ENCODE measurements around the gene POLD4. TPM values are rescaled to one million over a fixed set of nuclear protein-coding genes. Genes with fewer than 3 reads are reported as not detected.

Gene POLD4
- total RNA-seq, 2 donors from 2014 or later, result 40.7 to 47.6 TPM

- Mint-ChIP-seq H3K36me3 (ENCODE audit: low read depth) (no peaks in the 10 kb centered on the region), H3K27ac (no peak overlapping the region)
- WGBS, 2 experiments (ENCODE audit: insufficient coverage in 1 of 2, insufficient read length in 1 of 2), result 93 to 95% methylated on average over 4 to 6 of the region's 6 CpGs
These were observed 21.2 kb downstream of the POLD4 start for GRCh38 chr11:67332081-67332691.

DNA sequence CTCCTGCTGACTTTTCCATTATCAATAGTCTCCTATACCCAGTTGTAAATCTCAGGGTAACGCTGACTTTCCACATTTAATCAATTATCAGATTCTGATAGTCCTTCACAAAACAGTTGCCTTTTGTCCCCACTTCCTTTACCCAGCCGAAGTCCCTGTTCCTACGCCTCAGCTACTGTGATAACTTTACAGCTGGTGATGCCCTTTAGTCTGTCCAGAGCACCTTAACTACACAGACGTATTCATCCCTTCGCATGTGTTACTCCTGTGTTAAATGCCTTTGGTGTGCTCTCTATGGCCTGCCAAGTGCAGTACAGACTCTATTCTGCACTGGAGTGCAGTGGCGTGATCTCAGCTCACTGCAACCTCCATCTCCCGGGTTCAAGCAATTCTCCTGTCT lies 29.8 kb downstream of the POLD4 start:
- H3K4me1 Mint-ChIP-seq, result peaks cover 3% of the 10 kb centered on the region
- H3K9me3 Mint-ChIP-seq, result no peaks in the 10 kb centered on the region
- Histone ChIP-seq H3K27me3 (ENCODE audit: control insufficient read depth, insufficient read depth, low read length, poor library complexity, severe bottlenecking) (peaks cover 22% of the 10 kb centered on the region), H3K27ac (ENCODE audit: low read depth, low read length) (no peak overlapping the region), H3K36me3 (ENCODE audit: control insufficient read depth, insufficient read depth, low read length) (no peaks in the 10 kb centered on the region), H3K9me3 (ENCODE audit: control insufficient read depth, low read length) (no peaks in the 10 kb centered on the region), H3K9ac (ENCODE audit: extremely low read depth, low read length, poor library complexity, severe bottlenecking) (no peak overlapping the region), H3K4me3 (ENCODE audit: low read length) (no peak overlapping the region), H3K4me1 (ENCODE audit: control insufficient read depth, insufficient read depth, low read length) (no peaks in the 10 kb centered on the region)
- 93 to 95% methylated on average over 7 of the region's 7 CpGs for whole genome bisulfite sequencing, 2 experiments (ENCODE audit: insufficient coverage in 1 of 2, insufficient read length in 1 of 2)
- H3K27me3 Mint-ChIP-seq (ENCODE audit: insufficient read depth), result peaks cover 20% of the 10 kb centered on the region
- H3K4me3 Mint-ChIP-seq, result no peak overlapping the region
- no peak overlapping the region for H3K27ac Mint-ChIP-seq
- no peak for DNase-seq
- TF ChIP-seq, protein P1, sequence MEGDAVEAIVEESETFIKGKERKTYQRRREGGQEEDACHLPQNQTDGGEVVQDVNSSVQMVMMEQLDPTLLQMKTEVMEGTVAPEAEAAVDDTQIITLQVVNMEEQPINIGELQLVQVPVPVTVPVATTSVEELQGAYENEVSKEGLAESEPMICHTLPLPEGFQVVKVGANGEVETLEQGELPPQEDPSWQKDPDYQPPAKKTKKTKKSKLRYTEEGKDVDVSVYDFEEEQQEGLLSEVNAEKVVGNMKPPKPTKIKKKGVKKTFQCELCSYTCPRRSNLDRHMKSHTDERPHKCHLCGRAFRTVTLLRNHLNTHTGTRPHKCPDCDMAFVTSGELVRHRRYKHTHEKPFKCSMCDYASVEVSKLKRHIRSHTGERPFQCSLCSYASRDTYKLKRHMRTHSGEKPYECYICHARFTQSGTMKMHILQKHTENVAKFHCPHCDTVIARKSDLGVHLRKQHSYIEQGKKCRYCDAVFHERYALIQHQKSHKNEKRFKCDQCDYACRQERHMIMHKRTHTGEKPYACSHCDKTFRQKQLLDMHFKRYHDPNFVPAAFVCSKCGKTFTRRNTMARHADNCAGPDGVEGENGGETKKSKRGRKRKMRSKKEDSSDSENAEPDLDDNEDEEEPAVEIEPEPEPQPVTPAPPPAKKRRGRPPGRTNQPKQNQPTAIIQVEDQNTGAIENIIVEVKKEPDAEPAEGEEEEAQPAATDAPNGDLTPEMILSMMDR (conservative IDR thresholded peaks at IDR 0.05), result no peak
- no peaks in the 10 kb centered on the region for H3K36me3 Mint-ChIP-seq (ENCODE audit: low read depth)

More at GRCh38 chr11:67332081-67332691, 21.2 kb downstream of the POLD4 start:
- Histone ChIP-seq H3K27me3 (ENCODE audit: control insufficient read depth, insufficient read depth, low read length, poor library complexity, severe bottlenecking) (no peaks in the 10 kb centered on the region), H3K27ac (ENCODE audit: low read depth, low read length) (no peak overlapping the region), H3K9ac (ENCODE audit: extremely low read depth, low read length, poor library complexity, severe bottlenecking) (no peak overlapping the region), H3K4me1 (ENCODE audit: control insufficient read depth, insufficient read depth, low read length) (no peaks in the 10 kb centered on the region), H3K36me3 (ENCODE audit: control insufficient read depth, insufficient read depth, low read length) (no peaks in the 10 kb centered on the region), H3K4me3 (ENCODE audit: low read length) (no peak overlapping the region), H3K9me3 (ENCODE audit: control insufficient read depth, low read length) (no peaks in the 10 kb centered on the region)
- TF ChIP-seq, protein P1 (conservative IDR thresholded peaks at IDR 0.05), result no peak
- DNase-seq, result no peak
- no peaks in the 10 kb centered on the region for H3K27me3 Mint-ChIP-seq (ENCODE audit: insufficient read depth)
- no peak overlapping the region for H3K4me3 Mint-ChIP-seq
- no peaks in the 10 kb centered on the region for H3K9me3 Mint-ChIP-seq
- no peaks in the 10 kb centered on the region for H3K4me1 Mint-ChIP-seq

DNA sequence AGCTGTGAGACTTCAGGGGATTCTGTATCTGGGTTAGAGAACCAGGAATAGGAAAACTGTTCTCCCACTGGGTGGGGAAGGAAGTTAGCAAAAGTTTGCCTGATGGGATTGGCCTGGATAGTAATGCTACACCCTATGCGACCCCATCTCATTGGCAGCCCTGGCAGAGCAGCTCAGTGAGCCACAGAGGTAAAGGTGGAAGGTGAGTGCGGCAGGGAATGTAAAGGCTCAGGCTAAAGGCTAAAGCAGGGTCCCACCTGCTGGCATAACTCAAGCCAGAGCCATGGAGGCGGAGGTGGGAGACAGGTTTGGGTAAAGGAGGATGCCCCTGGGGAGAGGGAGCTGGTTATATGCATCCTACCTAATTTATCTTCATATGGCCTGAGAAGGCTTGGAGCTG lies 31.3 kb downstream of the POLD4 start:
- WGBS, 2 experiments (ENCODE audit: insufficient coverage in 1 of 2, insufficient read length in 1 of 2), result 90 to 100% methylated on average over 1 to 3 of the region's 3 CpGs
- Mint-ChIP-seq H3K36me3 (ENCODE audit: low read depth) (no peaks in the 10 kb centered on the region), H3K4me1 (peaks cover 5% of the 10 kb centered on the region), H3K27me3 (ENCODE audit: insufficient read depth) (peaks cover 28% of the 10 kb centered on the region), H3K27ac (no peak overlapping the region), H3K9me3 (no peaks in the 10 kb centered on the region), H3K4me3 (no peak overlapping the region)
- H3K9me3 ChIP-seq (ENCODE audit: control insufficient read depth, low read length), result no peaks in the 10 kb centered on the region
- H3K4me1 ChIP-seq (ENCODE audit: control insufficient read depth, insufficient read depth, low read length), result no peaks in the 10 kb centered on the region
- TF ChIP-seq, protein P1 (conservative IDR thresholded peaks at IDR 0.05), result no peak
- H3K4me3 ChIP-seq (ENCODE audit: low read length), result no peak overlapping the region
- no peak overlapping the region for H3K27ac ChIP-seq (ENCODE audit: low read depth, low read length)
- peaks cover 26% of the 10 kb centered on the region for H3K27me3 ChIP-seq (ENCODE audit: control insufficient read depth, insufficient read depth, low read length, poor library complexity, severe bottlenecking)
- H3K36me3 ChIP-seq (ENCODE audit: control insufficient read depth, insufficient read depth, low read length), result no peaks in the 10 kb centered on the region
- DNase-seq, result peak; percentile 41
- no peak overlapping the region for H3K9ac ChIP-seq (ENCODE audit: extremely low read depth, low read length, poor library complexity, severe bottlenecking)

All from endodermal cell (in vitro differentiated cells).